MM.1S (cell line): ENCODE data around the gene TTLL3.
A peak's percentile ranks its signal among the peaks of the same experiment; 100 is the strongest.

ENCODE experiments used
- EZH2 ChIP-seq: fragments of 300-600 bp; sonication (generic); optimal IDR thresholded peaks from 2 replicates; pipeline ENCODE3; 2017; ENCODE audit warnings: low read depth, mild to moderate bottlenecking, antibody characterized with exemption, low read length, mixed read lengths
- EZH2phosphoT487 ChIP-seq: fragments of 300-600 bp; sonication (generic); IDR thresholded peaks from 2 replicates; pipeline ENCODE4 v1.6.1; 2018; ENCODE audit warnings: antibody characterized with exemption, low read length
- TF ChIP-seq, protein P1 (sequence below): fragments of 300-600 bp; sonication (generic); IDR thresholded peaks from 2 replicates; pipeline ENCODE4 v1.5.1; 2016; ENCODE audit warnings: antibody characterized with exemption, low read length, mixed read lengths

DNA sequence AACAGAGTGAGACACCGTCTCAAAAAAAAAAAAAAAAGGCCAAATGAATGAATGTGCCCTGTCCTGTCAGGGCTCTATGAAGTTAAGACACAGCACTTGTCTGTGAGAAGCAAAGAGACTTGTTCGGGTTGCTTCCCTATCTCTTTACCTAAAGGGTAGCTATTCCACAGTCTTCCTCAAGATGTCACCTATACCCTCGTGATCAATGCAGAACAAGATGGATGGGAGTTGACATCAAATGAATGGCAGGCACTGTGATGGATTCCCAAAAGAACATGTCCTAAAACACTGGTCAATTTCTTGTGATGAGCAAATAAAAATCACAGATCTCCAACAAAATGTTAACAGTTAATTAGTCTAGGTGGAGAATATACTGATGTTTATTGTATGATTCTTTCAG lies 27.3 kb upstream of the TTLL3 start:
- TF ChIP-seq, protein P1, sequence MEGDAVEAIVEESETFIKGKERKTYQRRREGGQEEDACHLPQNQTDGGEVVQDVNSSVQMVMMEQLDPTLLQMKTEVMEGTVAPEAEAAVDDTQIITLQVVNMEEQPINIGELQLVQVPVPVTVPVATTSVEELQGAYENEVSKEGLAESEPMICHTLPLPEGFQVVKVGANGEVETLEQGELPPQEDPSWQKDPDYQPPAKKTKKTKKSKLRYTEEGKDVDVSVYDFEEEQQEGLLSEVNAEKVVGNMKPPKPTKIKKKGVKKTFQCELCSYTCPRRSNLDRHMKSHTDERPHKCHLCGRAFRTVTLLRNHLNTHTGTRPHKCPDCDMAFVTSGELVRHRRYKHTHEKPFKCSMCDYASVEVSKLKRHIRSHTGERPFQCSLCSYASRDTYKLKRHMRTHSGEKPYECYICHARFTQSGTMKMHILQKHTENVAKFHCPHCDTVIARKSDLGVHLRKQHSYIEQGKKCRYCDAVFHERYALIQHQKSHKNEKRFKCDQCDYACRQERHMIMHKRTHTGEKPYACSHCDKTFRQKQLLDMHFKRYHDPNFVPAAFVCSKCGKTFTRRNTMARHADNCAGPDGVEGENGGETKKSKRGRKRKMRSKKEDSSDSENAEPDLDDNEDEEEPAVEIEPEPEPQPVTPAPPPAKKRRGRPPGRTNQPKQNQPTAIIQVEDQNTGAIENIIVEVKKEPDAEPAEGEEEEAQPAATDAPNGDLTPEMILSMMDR, result peak; percentile 30
- TF ChIP-seq EZH2 (no peak), EZH2phosphoT487 (no peak)
